NCI-H146 (cell line): ENCODE results near the gene CPZ.
"Not testable (repeated sequence)": the region's sequence is repeated elsewhere in the genome, so short reads cannot be mapped to it uniquely, and the experiment has no call there.

ENCODE experiments used
- DNase-seq: peaks from one replicate; lab custom pipeline; 2025; lab: John Stamatoyannopoulos, UW

The CPZ gene

GRCh38 chr4:8640816-8641215 is 48.3 kb downstream of the CPZ start:
- DNase-seq, result no peak

- DNase-seq, result no peak
Observed at GRCh38 chr4:8641256-8641655, 48.7 kb downstream of the CPZ start.

- DNase-seq, result no peak
Observed at GRCh38 chr4:8641931-8642650, 49.5 kb downstream of the CPZ start.

DNA sequence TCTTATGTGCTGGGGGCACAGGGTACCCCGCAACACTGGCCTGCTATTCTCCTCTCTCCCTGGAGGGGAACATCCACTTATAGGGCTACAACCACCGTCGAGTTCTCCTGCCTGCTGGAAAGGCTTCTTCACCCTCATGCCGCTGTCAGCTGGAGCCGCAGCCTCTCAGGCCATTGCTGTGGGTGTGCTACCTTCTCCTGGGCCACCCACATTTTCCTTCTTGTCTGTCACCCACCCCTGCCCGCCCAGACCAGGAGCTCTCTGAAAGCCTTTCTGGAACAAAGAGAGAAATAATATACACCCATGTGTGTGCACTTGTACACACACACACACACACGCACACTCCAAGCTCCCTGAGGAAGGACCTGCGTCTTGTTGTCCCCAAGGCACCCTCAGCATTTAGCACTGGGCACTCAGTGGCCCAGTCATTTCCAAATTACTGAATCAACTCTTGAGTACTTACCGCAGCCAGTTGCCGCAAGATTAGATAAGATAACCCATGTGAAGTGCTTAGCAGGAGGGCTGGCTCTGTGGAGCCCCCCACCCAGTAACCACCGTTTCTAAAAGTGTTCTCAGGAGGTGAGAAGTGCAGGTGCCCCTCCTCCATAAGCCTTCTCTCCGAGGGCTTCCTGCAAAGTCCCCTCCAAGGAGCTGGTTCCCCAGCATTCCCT is 50.2 kb downstream of the CPZ start:
- no peak for DNase-seq

DNA sequence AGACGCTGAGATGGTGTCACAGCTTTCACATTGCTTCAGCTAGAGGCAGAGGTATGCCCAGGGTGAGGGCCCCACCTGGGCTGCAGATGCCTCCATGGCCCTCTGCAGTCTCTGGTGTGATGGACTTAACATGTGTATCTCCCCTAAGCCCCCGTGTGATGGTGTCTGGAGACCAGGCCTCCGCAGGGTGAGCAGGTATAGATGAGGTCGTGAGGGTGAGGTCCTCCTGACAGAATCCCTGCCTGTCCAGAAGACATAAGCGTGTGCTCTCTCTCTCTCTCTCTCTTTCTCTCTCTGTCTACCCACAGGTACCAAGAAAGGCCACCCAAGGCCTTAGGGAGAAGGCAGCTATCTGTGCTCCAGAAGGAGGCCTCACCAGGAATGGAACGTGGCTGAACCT is 50.9 kb downstream of the CPZ start:
- DNase-seq, result no peak

- no peak for DNase-seq
Observed at GRCh38 chr4:8643986-8644385, 51.4 kb downstream of the CPZ start.

- no peak for DNase-seq
Observed at GRCh38 chr4:8644461-8644891, 51.9 kb downstream of the CPZ start.

DNA sequence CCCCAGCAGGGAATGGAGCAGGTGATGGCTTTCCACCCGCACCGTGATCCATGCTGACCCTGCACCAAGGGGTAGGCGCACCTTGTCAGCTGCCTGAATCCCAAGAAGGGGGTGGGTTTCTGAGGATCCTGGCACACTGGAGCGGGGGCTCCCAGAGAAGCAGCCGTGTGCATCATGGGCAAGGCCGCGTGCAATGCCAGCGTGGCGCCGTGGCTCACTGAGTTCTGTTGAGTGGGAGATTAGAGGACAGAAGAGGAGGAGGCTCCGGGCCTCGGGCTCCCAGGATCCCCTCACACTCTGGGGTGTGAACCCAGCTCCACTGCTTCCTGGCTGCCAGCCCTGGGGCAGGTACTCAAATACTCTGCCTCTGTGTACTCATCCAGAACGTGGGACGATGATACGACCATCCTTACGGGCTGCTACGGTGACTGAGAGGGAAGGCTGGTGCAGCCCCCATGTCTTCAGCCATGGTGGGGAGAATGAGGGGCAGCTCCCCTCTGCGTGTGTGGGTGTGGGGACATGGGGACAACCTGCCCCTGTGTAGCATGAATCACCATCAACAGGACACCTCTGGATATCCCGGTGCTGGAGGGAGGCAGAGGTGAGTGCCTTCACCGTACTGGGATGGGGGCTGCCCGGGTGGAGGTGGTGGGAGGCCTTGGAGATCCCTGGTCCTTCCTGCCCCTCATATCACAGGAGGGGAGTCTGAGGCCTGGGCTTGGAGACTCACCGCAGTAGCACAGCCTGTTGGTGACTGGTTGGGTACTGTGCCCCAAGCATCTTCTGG is 52.6 kb downstream of the CPZ start:
- no peak for DNase-seq

- DNase-seq, result no peak
Observed at GRCh38 chr4:8645753-8646124, 53.2 kb downstream of the CPZ start.

DNA sequence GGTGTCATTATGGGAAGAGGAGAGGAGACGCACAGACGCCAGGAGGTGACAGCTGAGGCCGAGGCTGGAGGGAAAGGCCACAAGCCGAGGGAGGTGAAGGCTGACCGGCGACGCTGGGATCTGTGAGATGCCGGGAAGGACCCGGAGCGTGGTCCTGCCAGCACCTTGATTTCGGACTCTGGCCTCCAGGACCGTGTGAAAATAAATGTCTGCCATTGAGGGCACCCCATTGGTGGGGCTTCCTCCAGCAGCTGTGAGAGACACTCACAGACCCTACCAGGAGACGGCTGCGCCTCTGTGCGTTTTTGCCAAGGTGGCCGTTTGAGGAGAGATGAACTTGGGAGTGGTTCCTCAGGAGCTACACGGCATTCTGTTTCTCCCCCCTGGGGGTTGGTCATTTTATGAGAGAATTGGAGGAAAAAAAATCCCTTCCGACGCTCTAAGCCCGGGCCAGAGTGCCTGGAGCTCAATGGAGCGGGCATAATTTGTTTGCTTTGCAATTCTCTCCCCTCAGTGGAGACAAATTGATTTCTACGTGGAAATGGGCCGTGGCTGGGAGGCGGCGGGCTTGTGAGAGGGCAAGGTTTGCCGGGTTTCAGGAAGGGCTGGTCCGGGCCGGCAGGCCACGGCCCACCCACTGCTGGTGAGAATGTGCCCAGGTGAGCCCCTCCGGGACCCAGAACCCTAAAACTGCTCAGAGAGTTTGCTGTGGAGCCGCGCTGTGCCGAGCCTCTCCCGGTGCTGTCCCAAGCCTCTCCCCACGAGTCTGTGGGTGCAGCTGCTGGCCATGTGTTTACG is 53.9 kb downstream of the CPZ start:
- no peak for DNase-seq

GRCh38 chr4:8647094-8647570 is 54.6 kb downstream of the CPZ start:
- DNase-seq, result no peak

DNA sequence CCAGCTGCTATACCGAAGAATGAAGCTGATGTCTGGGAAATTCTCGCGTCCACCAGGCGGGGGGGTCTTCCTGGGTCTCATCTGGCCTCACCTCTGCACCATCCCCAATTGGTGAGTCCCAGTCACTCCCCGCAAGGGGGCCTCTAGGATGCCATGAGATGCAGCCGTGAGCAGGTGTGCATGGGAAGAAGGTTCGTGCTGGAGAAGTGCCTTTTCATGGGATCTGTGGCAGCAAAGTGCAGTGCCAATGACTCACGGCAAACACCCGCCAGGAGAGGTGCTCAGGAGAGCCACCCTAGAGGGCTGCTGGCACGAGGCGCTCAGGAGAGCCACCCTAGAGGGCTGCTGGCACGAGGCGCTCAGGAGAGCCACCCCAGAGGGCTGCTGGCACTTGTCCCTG is 55.1 kb downstream of the CPZ start:
- DNase-seq, result no peak

DNA sequence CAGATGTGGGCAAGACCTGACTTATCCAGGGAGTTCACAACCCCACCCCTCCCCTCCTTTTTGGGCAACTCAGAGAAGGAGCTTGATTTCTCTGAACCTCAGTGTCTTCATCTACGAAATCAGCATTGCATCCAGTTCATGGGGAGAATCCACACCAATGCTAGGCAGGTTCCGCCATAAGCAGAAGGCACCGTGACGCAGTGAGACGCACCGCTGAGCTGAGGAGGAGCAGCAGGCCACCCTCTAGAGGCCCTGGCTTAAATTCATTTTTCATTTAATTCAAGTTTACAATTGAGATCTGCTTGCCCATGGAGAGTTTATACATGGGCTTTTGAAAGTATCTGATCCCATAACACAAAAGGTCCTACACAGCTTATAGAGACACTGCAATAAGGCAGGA is 55.7 kb downstream of the CPZ start:
- DNase-seq, result no peak

GRCh38 chr4:8648816-8649630 is 56.5 kb downstream of the CPZ start:
- no peak for DNase-seq

- no peak for DNase-seq
Observed at GRCh38 chr4:8649631-8650361, 57.2 kb downstream of the CPZ start.

DNA sequence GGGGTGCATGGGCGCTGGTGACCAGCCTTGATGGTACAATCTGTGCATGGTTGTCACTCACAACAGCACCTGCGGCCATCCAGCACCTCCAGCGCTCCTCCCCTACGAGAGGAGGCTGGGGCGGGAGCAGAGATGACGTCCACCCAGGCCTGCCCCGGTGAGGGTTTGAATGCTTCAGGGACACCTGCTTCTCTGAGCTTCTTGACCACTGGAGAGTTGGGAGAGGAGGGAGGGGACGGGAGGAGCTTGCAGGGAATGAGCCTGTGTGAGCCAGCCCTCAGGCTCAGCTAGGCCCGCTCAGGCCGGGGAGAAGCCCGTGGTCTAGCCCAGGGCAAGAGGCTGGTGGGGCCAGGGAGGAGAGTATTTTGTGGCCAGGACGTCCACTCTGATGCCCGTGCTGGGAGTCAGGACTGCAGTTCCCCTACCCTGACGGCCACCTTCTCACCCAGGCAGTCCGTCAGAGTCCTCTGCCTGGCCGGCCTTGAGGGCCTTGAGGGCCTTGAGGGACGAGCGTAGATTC is 59.2 kb downstream of the CPZ start:
- no peak for DNase-seq

- no peak for DNase-seq
Observed at GRCh38 chr4:8652181-8653078, 59.9 kb downstream of the CPZ start.

DNA sequence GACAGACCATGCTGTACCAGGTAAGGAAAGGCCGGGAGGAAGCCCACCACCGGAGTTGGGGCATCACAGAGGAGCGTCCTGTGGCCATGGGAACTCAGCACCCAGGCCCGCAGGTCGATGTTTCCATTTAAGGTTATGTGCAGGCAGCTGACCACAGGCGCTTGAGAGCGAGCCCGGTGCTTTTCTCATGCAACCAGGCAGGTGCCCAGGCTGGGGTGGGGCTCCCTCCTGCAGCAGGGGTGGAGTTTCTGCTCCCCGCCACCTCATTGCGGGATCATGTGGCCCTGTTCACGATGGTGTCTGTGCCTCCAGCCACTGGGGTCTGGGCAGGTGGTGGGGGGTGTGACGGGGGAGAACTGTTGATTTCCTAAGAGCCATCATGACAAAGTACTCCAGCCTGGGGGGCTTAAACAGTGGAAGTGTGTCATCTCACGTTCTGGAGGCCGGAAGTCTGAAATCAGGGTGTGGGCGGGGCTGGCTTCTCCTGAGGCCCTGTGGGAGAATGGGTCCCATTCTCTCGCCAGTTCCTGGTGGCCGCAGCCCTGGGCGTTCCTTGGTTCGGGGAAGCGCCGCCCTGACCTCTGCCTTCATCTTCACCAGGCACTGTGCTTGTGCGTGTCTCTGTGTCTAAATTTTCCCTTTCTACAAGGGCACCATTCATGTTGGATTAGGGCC is 60.9 kb downstream of the CPZ start:
- no peak for DNase-seq

DNA sequence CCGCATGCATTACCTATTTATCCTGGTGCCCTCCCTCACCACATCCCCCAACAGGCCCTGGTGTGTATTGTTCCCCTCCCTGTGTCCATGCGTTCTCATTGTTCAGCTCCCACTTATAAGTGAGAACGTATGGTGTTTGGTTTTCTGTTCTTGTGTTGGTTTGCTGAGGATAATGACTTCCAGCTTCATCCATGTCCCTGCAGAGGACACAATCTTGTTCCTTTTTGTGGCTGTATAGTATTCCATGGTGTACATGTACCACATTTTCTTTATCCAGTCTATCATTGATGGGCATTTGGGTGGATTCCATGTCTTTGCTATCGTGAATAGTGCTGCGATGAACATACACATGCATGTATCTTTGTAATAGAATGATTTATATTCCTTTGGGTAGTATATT is 61.6 kb downstream of the CPZ start:
- DNase-seq, result not testable (repeated sequence)
